GM12878 (cell line): ENCODE measurements around the gene TMEM18. TPM values are rescaled to one million over a fixed set of nuclear protein-coding genes. Genes with fewer than 3 reads are reported as not detected.

Experiments used
- ATAC-seq: fragments of 200-7000 bp; cut with Tn5 transposase; 3 replicates; pipeline ENCODE4 v1.9.1; 2020; ENCODE audit warnings: mild to moderate bottlenecking, moderate library complexity
- BruUV-seq: library from RNA; stranded (reverse); fragments of 400-500 nt; replicated peaks from 2 replicates; lab custom pipeline; 2021; lab: Mats Ljungman, UMichigan
- CTCF ChIA-PET: fragments of 300-600 bp; sonication (Branson Sonifier 250); formaldehyde crosslinking; extraction: SDS; loops from one replicate; lab custom pipeline; 2021; ENCODE audit warnings: inconsistent platforms; lab: Yijun Ruan, JAX
- POLR2A ChIA-PET: fragments of 350-600 bp; formaldehyde crosslinking; extraction: SDS; loops from one replicate; lab custom pipeline; 2021; ENCODE audit warnings: inconsistent platforms; lab: Charles Lee
- RAD21 ChIA-PET: fragments of 300-600 bp; sonication (Branson Sonifier 250); formaldehyde crosslinking; loops from one replicate; lab custom pipeline; 2023; ENCODE audit warnings: antibody characterized with exemption; ENCODE audit not compliant: unreplicated experiment; lab: Charles Lee
- SMC1A ChIA-PET: fragments of 300-600 bp; sonication (Branson Sonifier 250); formaldehyde crosslinking; loops from one replicate; lab custom pipeline; 2023; ENCODE audit not compliant: unreplicated experiment, uncharacterized antibody; lab: Charles Lee
- DNase-seq: peaks from one replicate; pipeline ENCODE4 v3.0.0-alpha.2; 2011; ENCODE audit warnings: low read depth, low spot score
- FAIRE-seq: peaks from 3 replicates; lab custom pipeline; 2011; peaks lifted over from hg19 to GRCh38; lab: Jason Lieb, UNC
- H2AFZ ChIP-seq: 2 replicates; pipeline ENCODE4 v1.6.0; 2011; ENCODE audit warnings: low read depth, low read length, control low read depth; ENCODE audit not compliant: control insufficient read depth
- H3K27ac ChIP-seq: 2 replicates; pipeline ENCODE4 v1.5.1; 2011; ENCODE audit warnings: control low read depth; ENCODE audit not compliant: control insufficient read depth, insufficient read depth
- H3K27me3 ChIP-seq, 2 experiments: replicated peaks in 1 of 2; 2 replicates each; pipeline versions ENCODE4 v1.6.0 to v1.6.1; 2011; ENCODE audit warnings: low read length in 1 of 2; ENCODE audit not compliant: control insufficient read depth in 2 of 2, insufficient read depth in 2 of 2
- H3K36me3 ChIP-seq, 2 experiments: 2 replicates each; pipeline ENCODE4 v1.5.1; 2011; ENCODE audit warnings: low read length in 1 of 2; ENCODE audit not compliant: control insufficient read depth in 2 of 2, insufficient read depth in 2 of 2
- H3K4me1 ChIP-seq: 2 replicates; pipeline ENCODE4 v1.6.1; 2011; ENCODE audit warnings: mild to moderate bottlenecking, low read length, moderate library complexity, mixed read lengths; ENCODE audit not compliant: control insufficient read depth, insufficient read depth
- H3K4me2 ChIP-seq: 2 replicates; pipeline ENCODE4 v1.6.0; 2011; ENCODE audit warnings: control low read depth; ENCODE audit not compliant: control insufficient read depth, insufficient read depth
- H3K4me3 ChIP-seq: fragments of 200-600 bp; sonication (generic); 2 replicates; pipeline ENCODE4 v1.5.1; 2016
- H3K79me2 ChIP-seq: 2 replicates; pipeline ENCODE4 v1.6.0; 2011; ENCODE audit warnings: low read length; ENCODE audit not compliant: control insufficient read depth, insufficient read depth
- H3K9ac ChIP-seq: 2 replicates; pipeline ENCODE4 v1.8.0; 2011; ENCODE audit warnings: low read length, control low read depth, mixed read lengths; ENCODE audit not compliant: control insufficient read depth, insufficient read depth
- H3K9me3 ChIP-seq: replicated peaks from 3 replicates; pipeline ENCODE4 v1.5.1; 2011; ENCODE audit warnings: mild to moderate bottlenecking, low read length; ENCODE audit not compliant: control insufficient read depth, insufficient read depth
- H4K20me1 ChIP-seq: 2 replicates; pipeline ENCODE4 v1.6.0; 2011; ENCODE audit not compliant: control insufficient read depth, insufficient read depth
- ASH2L ChIP-seq: fragments of 300-600, 200-600 bp; sonication (generic); IDR thresholded peaks from 2 replicates; pipeline ENCODE4 v1.6.1; 2017; ENCODE audit warnings: low read depth, mild to moderate bottlenecking, borderline replicate concordance
- CEBPB ChIP-seq, 2 experiments: fragments of 150-350 bp in 1 of 2; IDR thresholded peaks; 2 replicates each; pipeline ENCODE4 v1.6.1; 2012 to 2014; ENCODE audit warnings: low read depth in 2 of 2, low read length in 2 of 2, borderline replicate concordance in 1 of 2, inconsistent platforms in 1 of 2
- CREB1 ChIP-seq: IDR thresholded peaks from 2 replicates; pipeline ENCODE4 v1.6.1; 2012; ENCODE audit warnings: low read depth, mild to moderate bottlenecking, inconsistent platforms
- ELK1 ChIP-seq: IDR thresholded peaks from 2 replicates; pipeline ENCODE4 v1.6.1; 2012; ENCODE audit warnings: low read depth, low read length, improper control_type of control experiment
- GATAD2B ChIP-seq: fragments of 450-650 bp; conservative IDR thresholded peaks from 2 replicates; pipeline ENCODE4 v1.6.1; 2017; ENCODE audit warnings: low read depth, mild to moderate bottlenecking, moderate library complexity
- HCFC1 ChIP-seq: fragments of 150-350 bp; IDR thresholded peaks from 2 replicates; pipeline ENCODE4 v1.6.1; 2014; ENCODE audit warnings: low read length
- IKZF2 ChIP-seq, 2 experiments: fragments of 450-650 bp; IDR thresholded peaks; 2 replicates each; pipeline ENCODE4 v1.6.1; 2017; ENCODE audit warnings: mild to moderate bottlenecking in 2 of 2, moderate library complexity in 2 of 2
- NR2C2 ChIP-seq: IDR thresholded peaks from 2 replicates; pipeline ENCODE4 v1.6.1; 2011; ENCODE audit warnings: borderline replicate concordance, low read depth; ENCODE audit not compliant: control insufficient read depth, insufficient read length
- POLR2A ChIP-seq: IDR thresholded peaks from 2 replicates; pipeline ENCODE4 v1.6.1; 2011; ENCODE audit warnings: low read depth, mild to moderate bottlenecking, low read length
- RAD21 ChIP-seq: IDR thresholded peaks from 2 replicates; pipeline ENCODE4 v1.6.1; 2011; ENCODE audit warnings: mild to moderate bottlenecking, low read depth, low read length, moderate library complexity; ENCODE audit not compliant: insufficient read depth
- RCOR1 ChIP-seq: conservative IDR thresholded peaks from 2 replicates; pipeline ENCODE4 v1.6.1; 2012; ENCODE audit warnings: low read depth, low read length, improper control_type of control experiment
- RFX5 ChIP-seq: IDR thresholded peaks from 2 replicates; pipeline ENCODE4 v1.6.1; 2011; ENCODE audit warnings: low read depth, low read length, improper control_type of control experiment
- SMARCA5 ChIP-seq: fragments of 450-650 bp; IDR thresholded peaks from 2 replicates; pipeline ENCODE4 v1.6.1; 2017; ENCODE audit warnings: mild to moderate bottlenecking
- ZBTB11 ChIP-seq: fragments of 450-650 bp; formaldehyde crosslinking; IDR thresholded peaks from 2 replicates; pipeline ENCODE4 v1.5.0; 2022; ENCODE audit warnings: mild to moderate bottlenecking, missing genetic modification characterization
- WGBS: methylation state at CpG from one replicate; pipeline ENCODE4 v1.1.6; 2016; ENCODE audit warnings: low lambda C conversion rate; ENCODE audit not compliant: insufficient replicate concordance, insufficient coverage; ENCODE audit errors: missing lambda C conversion rate; 5-methylcytosine and 5-hydroxymethylcytosine counted together
- in situ Hi-C: fragments of 300-500 bp; cut with MboI; formaldehyde crosslinking; loops from 9 replicates; pipeline ENCODE4 v1.14.3; 2018; ENCODE audit warnings: mixed read lengths
- intact Hi-C: fragments of 100-400 bp; cut with micrococcal nuclease; formaldehyde crosslinking; loops from one replicate; pipeline ENCODE4 v1.14.2; 2022; ENCODE audit not compliant: unreplicated experiment
- polyA plus RNA-seq, 11 experiments: library from polyadenylated mRNA; depleted of rRNA in 4 of 11; unstranded in 6 of 11; stranded (reverse) in 5 of 11; fragments of >200 nt; fragmentation: Nextera tagmentation in 4 of 11; fragmentation: Illumina TruSeq in 1 of 11; extraction: Ambion mirVana in 4 of 11; extraction: Trizol in 1 of 11; gene quantifications; 1 replicate in 1 of 11; 2 replicates in 10 of 11; pipeline versions ENCODE4 v1.2.1 to v1.2.3, GENCODE V29; 2011 to 2016; ENCODE audit warnings: inconsistent platforms in 2 of 11, missing spikeins in 2 of 11, low read depth in 1 of 11
- total RNA-seq, 4 experiments: library from RNA; depleted of rRNA in 3 of 4; stranded (reverse); fragments of >200 nt in 3 of 4; fragmentation: Illumina TruSeq in 1 of 4; extraction: Trizol in 1 of 4; gene quantifications; 2 replicates each; pipeline versions ENCODE4 v1.2.1 to v1.2.3, GENCODE V29; 2013 to 2021

TMEM18 gene
- total and polyA plus RNA-seq, 10 of the 15 experiments (the other 5 are each of a cell fraction or from before 2014, with no cell fraction given): 11.2 to 56.3 (median 26.0) TPM

GRCh38 chr2:628651-629050, 48.6 kb downstream of the TMEM18 start:
- DNase-seq: no peak
- ChIA-PET CTCF (no interaction called here), SMC1A (no interaction called here), RAD21 (no interaction called here), POLR2A (no interaction called here)
- H2AFZ ChIP-seq: no peak overlapping the region
- H4K20me1 ChIP-seq: no peaks in the 10 kb centered on the region
- WGBS: 24% methylated on average over 17 of the region's 17 CpGs
- no peak for FAIRE-seq
- no peaks in the 10 kb centered on the region for H3K4me1 ChIP-seq
- no peak overlapping the region for H3K27ac ChIP-seq
- no peaks in the 10 kb centered on the region; a peak in 1 of 4 replicates for H3K27me3 ChIP-seq
- BruUV-seq: no TSS peak
- H3K9ac ChIP-seq: no peak overlapping the region
- H3K9me3 ChIP-seq: no peaks in the 10 kb centered on the region
- in situ Hi-C loops (no loop called here), intact Hi-C loops (no loop called here)
- no peak overlapping the region for H3K4me2 ChIP-seq
- no peak for TF ChIP-seq CEBPB (IDR thresholded peaks at IDR 0.05; ENCODE audit: borderline replicate concordance in 1 of 2, low read depth in 2 of 2, low read length in 2 of 2)
- no peak for TF ChIP-seq ZBTB11
- no peak for TF ChIP-seq CREB1
- TF ChIP-seq RCOR1: no peak
- no peak for TF ChIP-seq RFX5
- no peak for TF ChIP-seq ASH2L
- TF ChIP-seq GATAD2B: no peak
- TF ChIP-seq ELK1: no peak
- no peak for TF ChIP-seq SMARCA5
- TF ChIP-seq POLR2A: no peak
- TF ChIP-seq IKZF2 (IDR thresholded peaks at IDR 0.05): no peak
- no peak for TF ChIP-seq RAD21
- no peak for TF ChIP-seq HCFC1
- TF ChIP-seq NR2C2: no peak
- no peak for ATAC-seq
- H3K4me3 ChIP-seq: no peak overlapping the region
- no peaks in the 10 kb centered on the region for H3K36me3 ChIP-seq
- no peaks in the 10 kb centered on the region for H3K79me2 ChIP-seq
